Kidney (tissue), 14 donors: Measurements from ENCODE around the gene FCRL1. TPM values are rescaled to one million over a fixed set of nuclear protein-coding genes. Genes with fewer than 3 reads are reported as not detected.
A peak's percentile ranks its signal among the peaks of the same experiment; 100 is the strongest.

Experiments used
- DNase-seq, 5 donors: peaks; one replicate each; pipeline ENCODE4 v3.0.0-alpha.2; 2013 to 2020
- FAIRE-seq: peaks from 2 replicates; lab custom pipeline; 2012; peaks lifted over from hg19 to GRCh38; lab: Jason Lieb, UNC
- H3K27ac ChIP-seq, 2 donors: one replicate each; pipeline ENCODE4 v1.7.0; 2013; ENCODE audit warnings: low read depth in 2 of 2, low read length in 2 of 2, inconsistent platforms in 1 of 2
- H3K27me3 ChIP-seq: one replicate; pipeline ENCODE4 v1.7.1; 2013; ENCODE audit warnings: low read length, inconsistent platforms; ENCODE audit not compliant: control insufficient read depth, insufficient read depth
- H3K36me3 ChIP-seq, 3 donors: one replicate each; pipeline versions ENCODE4 v1.7.0 to v1.7.1; 2013; ENCODE audit warnings: low read length in 3 of 3, control low read depth in 1 of 3, inconsistent platforms in 1 of 3; ENCODE audit not compliant: insufficient read depth in 3 of 3, control insufficient read depth in 2 of 3
- H3K4me1 ChIP-seq, 3 donors: one replicate each; pipeline versions ENCODE4 v1.7.0 to v1.7.1; 2013; ENCODE audit warnings: low read length in 3 of 3, inconsistent platforms in 1 of 3, low read depth in 1 of 3; ENCODE audit not compliant: control insufficient read depth in 2 of 3, insufficient read depth in 2 of 3
- H3K4me3 ChIP-seq, 3 donors: one replicate each; pipeline versions ENCODE4 v1.7.0 to v1.8.1; 2013; ENCODE audit warnings: low read length in 3 of 3, control low read depth in 1 of 3, inconsistent platforms in 1 of 3
- H3K9ac ChIP-seq, 3 donors: one replicate each; pipeline versions ENCODE4 v1.7.0 to v1.7.1; 2013; ENCODE audit warnings: low read length in 3 of 3, control low read depth in 1 of 3, inconsistent platforms in 1 of 3
- H3K9me3 ChIP-seq, 3 donors: one replicate each; pipeline versions ENCODE4 v1.7.0 to v1.7.1; 2013; ENCODE audit warnings: low read length in 3 of 3, control low read depth in 1 of 3, inconsistent platforms in 1 of 3; ENCODE audit not compliant: control insufficient read depth in 2 of 3, insufficient read depth in 1 of 3
- intact Hi-C: fragments of 100-400 bp; cut with DNase I; formaldehyde crosslinking; loops from one replicate; pipeline ENCODE4 v1.11.1; 2022
- polyA plus RNA-seq: library from polyadenylated mRNA; stranded (reverse); fragments of 350-450 nt; fragmentation: Illumina TruSeq; extraction: RNeasy Lipid Tissue Mini Kit (QIAGEN cat#74804); gene quantifications from one replicate; pipeline ENCODE4 v1.2.3, GENCODE V29; 2014; ENCODE audit warnings: low read depth, low replicate concordance; ENCODE audit not compliant: insufficient read depth
- total RNA-seq: library from RNA; stranded (reverse); fragmentation: NEBNext Ultra II Directional; extraction: Animal tissue kit (Norgen Biotek cat#: 25700); gene quantifications from one replicate; pipeline ENCODE4 v1.2.1, GENCODE V29; 2021
- TF ChIP-seq, protein P1 (sequence below): IDR thresholded peaks from 3 replicates; pipeline ENCODE4 v1.5.1; 2012; ENCODE audit warnings: mild to moderate bottlenecking, moderate library complexity, borderline replicate concordance; ENCODE audit not compliant: insufficient read depth; ENCODE audit errors: extremely low read depth
- donor health status: control.
- donor health status: control.
- donor health status: control.
- donor health status: control.
- donor health status: control.
- donor health status: DM: yes; HTN: yes; CAD: no.
- donor health status: Normal renal cell carcinoma (clear cell type).

Gene FCRL1
- total and polyA plus RNA-seq, 2 donors from 2014 or later, result 5.7 TPM; not detected in 1

DNA sequence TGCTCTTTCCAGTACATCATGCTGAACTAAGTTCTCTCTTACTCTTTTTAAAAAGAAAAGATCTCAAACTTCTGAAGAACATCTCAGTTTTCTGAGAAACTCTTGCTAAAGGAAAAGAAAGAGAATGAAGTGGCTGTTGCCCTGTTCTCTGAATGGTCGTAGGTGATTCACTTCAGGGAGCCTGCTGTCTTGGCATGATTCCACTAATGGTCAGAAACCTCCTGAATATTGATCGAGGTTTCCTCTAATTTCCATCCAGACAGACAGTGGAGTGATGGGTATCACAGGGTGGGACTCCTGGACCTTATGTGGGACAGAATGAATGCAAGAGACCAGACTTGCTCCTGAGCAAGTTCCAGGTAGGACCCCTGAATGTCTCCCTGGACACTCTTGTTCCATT, 45.5 kb downstream of the FCRL1 start:
- Histone ChIP-seq H3K4me1 (no peaks in the 10 kb centered on the region), H3K9me3 (no peaks in the 10 kb centered on the region), H3K27ac (no peak overlapping the region), H3K9ac (no peak overlapping the region), H3K27me3 (no peaks in the 10 kb centered on the region), H3K36me3 (no peaks in the 10 kb centered on the region), H3K4me3 (no peak overlapping the region)
- no peak for DNase-seq
- TF ChIP-seq, protein P1, sequence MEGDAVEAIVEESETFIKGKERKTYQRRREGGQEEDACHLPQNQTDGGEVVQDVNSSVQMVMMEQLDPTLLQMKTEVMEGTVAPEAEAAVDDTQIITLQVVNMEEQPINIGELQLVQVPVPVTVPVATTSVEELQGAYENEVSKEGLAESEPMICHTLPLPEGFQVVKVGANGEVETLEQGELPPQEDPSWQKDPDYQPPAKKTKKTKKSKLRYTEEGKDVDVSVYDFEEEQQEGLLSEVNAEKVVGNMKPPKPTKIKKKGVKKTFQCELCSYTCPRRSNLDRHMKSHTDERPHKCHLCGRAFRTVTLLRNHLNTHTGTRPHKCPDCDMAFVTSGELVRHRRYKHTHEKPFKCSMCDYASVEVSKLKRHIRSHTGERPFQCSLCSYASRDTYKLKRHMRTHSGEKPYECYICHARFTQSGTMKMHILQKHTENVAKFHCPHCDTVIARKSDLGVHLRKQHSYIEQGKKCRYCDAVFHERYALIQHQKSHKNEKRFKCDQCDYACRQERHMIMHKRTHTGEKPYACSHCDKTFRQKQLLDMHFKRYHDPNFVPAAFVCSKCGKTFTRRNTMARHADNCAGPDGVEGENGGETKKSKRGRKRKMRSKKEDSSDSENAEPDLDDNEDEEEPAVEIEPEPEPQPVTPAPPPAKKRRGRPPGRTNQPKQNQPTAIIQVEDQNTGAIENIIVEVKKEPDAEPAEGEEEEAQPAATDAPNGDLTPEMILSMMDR, result no peak
- intact Hi-C loops, result no loop called here
- no peak for FAIRE-seq

DNA sequence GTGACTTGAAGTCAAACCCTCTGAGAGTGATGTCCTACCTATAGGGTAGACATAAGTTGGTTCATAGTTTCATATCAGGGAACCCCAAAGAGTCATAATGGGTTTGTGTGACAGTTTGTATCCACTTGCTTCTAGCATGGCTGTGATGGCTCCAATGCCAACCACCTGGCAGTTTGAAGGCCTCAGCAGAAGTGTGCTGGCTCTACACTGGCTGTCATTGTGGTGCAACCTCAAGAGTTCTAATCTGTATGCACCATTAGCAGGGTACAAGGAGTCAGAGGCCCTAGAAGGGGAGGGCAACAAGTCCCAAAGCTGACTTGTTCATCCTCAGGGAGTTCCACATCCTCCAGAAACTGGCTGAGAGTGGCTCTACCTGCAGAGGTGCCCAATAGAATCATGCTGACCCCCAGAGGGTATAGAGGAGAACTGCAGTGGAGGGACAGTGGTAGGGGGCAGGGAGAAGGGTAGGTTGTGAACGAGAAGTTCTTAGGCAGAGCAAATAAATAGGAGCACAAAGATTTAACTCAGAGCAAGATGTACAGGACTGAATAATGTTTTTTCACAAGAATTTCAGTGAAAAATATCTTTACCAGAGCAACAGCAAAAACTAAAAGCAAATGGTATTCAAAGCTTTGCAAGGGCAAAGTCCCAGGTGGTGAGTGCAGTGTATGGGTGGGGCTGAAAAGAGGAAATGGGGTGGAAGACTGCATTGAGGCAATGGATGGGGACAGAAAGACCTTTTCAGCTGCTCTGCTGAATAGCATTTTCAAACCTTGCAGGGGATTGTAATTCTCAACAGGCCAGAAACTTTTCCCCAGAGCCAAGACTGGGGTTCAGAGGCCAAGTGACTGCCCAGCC, 46.2 kb downstream of the FCRL1 start:
- no peak for FAIRE-seq
- peak in 1 of 5 donors; percentile 7 for DNase-seq
- no peaks in the 10 kb centered on the region for H3K36me3 ChIP-seq
- no peaks in the 10 kb centered on the region for H3K9me3 ChIP-seq
- H3K27ac ChIP-seq, result no peak overlapping the region
- TF ChIP-seq, protein P1, result peak; percentile 8
- H3K9ac ChIP-seq, result no peak overlapping the region
- no peaks in the 10 kb centered on the region for H3K27me3 ChIP-seq
- H3K4me3 ChIP-seq, result no peak overlapping the region
- intact Hi-C loops, result no loop called here
- no peaks in the 10 kb centered on the region for H3K4me1 ChIP-seq

DNA sequence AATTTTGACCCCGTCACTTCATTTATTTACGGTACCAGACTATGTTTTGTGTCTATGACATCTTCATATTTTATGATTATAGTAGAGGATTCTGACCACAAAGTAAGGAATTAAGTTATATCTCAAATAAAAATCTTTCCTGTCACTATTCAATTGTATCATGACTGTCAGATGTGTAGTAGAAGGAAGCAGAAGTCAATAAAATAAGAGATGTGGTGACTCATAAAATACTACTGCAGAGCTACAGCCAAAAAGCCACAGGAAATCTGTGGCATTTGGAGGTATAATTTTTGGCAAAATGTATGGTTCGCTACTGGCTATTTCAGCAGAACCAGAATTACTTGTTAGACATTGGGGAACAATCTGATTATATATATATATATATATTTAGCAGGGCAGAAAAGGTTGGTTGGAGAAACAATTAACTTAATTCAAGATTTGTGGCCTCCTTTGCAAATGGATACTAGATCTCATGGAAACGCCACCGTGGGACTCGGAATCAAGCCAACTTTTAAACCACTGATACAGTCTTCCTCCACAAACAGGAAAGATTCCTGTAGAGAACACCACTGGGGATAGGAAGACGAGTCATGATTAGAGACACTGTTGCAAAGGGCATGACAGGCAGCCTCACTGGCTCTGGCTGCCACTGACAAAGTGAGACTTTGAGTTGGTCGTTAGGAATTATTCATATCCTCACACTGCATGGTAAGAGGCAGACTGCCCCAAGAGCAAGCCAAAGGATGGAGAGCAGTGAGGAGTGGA, 48.1 kb downstream of the FCRL1 start:
- Histone ChIP-seq H3K9me3 (no peaks in the 10 kb centered on the region), H3K36me3 (no peaks in the 10 kb centered on the region), H3K4me1 (no peaks in the 10 kb centered on the region), H3K4me3 (no peak overlapping the region), H3K27ac (no peak overlapping the region), H3K9ac (no peak overlapping the region), H3K27me3 (no peaks in the 10 kb centered on the region)
- no peak for DNase-seq
- intact Hi-C loops, result no loop called here
- TF ChIP-seq, protein P1, result no peak
- FAIRE-seq, result no peak
